ENCODE results near the gene GLTP. TPM values are rescaled to one million over a fixed set of nuclear protein-coding genes. Genes with fewer than 3 reads are reported as not detected.
A peak's percentile ranks its signal among the peaks of the same experiment; 100 is the strongest.
"Not testable (repeated sequence)": the region's sequence is repeated elsewhere in the genome, so short reads cannot be mapped to it uniquely, and the experiment has no call there.

Gene GLTP
- 37.9 and 39.1 TPM in 2 replicates for total RNA-seq (2014; rRNA removed; shearing (Covaris generic))

GRCh38 chr12:109880043-109880931 is at the start of gene GLTP:
GLTP (minus strand) TSS chr12:109880541; CDS start chr12:109880374, 167 bp downstream.
- peak; percentile 57 for DNase-seq (ENCODE audit: low spot score)

DNA sequence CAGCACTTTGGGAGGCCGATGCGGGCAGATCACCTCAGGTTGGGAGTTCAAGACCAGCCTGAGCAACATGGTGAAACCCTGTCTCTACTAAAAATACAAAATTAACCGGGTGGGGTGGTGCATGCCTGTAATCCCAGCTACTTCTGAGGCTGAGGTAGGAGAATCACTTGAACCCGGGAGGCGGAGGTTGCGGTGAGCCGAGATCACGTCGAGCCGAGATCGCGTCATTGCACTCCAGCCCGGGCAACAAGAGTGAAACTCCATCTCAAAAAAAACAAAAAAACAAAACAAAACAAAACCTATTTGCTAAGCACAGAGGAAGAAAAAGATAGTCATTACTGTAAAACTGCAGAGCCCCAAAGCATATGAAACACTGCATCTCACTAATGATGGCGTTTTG is 49.0 kb upstream of the GLTP start:
- not testable (repeated sequence) for DNase-seq (ENCODE audit: low spot score)

- no peak for DNase-seq (ENCODE audit: low spot score)
Measured at GRCh38 chr12:109928058-109928656, 47.8 kb upstream of the GLTP start.

- DNase-seq (ENCODE audit: low spot score): peak; percentile 23
Measured at GRCh38 chr12:109927622-109928021, 47.3 kb upstream of the GLTP start.

- DNase-seq (ENCODE audit: low spot score): no peak
Measured at GRCh38 chr12:109926488-109927210, 46.3 kb upstream of the GLTP start.

GRCh38 chr12:109926016-109926415 is 45.7 kb upstream of the GLTP start:
- no peak for DNase-seq (ENCODE audit: low spot score)

GRCh38 chr12:109925185-109925840 is 45.0 kb upstream of the GLTP start:
- no peak for DNase-seq (ENCODE audit: low spot score)

- DNase-seq (ENCODE audit: low spot score): no peak
Measured at GRCh38 chr12:109923481-109924245, 43.3 kb upstream of the GLTP start.

DNA sequence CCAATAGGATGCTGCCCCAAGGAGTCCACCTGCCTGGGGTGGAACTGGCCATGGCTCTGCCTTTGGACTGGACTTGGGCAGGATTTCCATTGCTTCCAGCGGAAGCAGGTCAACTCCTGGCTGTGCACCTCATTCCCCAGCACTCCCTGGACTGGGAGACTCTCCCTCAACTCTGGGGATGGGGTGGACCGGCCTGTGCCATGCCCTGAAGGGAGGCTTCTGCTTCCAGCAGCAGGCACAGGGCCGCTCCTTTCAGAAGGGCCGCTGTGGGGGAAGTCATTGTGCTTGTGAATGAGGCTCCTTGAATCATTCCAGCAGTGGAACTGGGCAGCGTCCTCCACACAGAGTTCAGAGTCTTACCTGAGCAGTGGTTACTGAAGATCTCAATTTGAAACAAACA is 42.7 kb upstream of the GLTP start:
- DNase-seq (ENCODE audit: low spot score): no peak

DNA sequence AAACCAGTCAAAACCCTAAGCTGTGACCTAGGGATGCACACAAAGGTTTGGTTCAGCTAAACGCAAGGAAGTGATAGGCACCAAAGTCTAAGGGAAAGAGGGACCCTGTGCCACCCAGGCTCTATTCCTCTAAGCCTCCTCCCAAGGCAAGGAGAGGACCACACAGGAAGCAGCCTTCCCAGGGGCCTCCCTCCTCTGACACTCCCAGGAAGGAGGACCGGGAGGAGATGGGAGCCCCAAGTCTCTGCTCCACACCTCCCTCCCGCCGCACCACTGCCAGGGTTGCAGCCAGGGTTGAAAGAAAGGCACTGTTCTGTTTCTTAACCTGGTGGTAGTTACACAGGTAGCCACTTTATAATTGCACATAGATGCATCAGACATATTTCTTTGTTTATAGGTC is 41.6 kb upstream of the GLTP start:
- DNase-seq (ENCODE audit: low spot score): no peak

GRCh38 chr12:109920261-109920780 is 40.0 kb upstream of the GLTP start:
- DNase-seq (ENCODE audit: low spot score): no peak

DNA sequence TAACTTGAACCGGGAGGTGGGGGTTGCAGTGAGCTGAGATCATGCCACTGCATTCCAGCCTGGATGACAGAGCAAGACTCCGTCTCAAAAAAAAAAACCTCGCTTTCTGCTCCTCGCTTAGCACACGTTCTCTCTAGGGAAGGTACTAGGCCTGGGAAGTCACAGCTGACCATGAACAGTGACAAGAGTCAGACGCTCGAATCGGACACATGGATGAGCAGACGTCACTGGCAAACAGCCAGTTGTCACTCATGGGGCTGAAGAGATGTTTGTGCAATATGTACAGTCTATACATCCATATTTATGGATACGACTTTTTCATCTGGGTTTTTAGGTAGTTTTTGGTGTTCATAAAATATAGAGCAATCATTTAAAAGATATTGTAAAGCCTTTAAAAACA is 39.1 kb upstream of the GLTP start:
- DNase-seq (ENCODE audit: low spot score): no peak

- no peak for DNase-seq (ENCODE audit: low spot score)
Measured at GRCh38 chr12:109916045-109916444, 35.7 kb upstream of the GLTP start.

DNA sequence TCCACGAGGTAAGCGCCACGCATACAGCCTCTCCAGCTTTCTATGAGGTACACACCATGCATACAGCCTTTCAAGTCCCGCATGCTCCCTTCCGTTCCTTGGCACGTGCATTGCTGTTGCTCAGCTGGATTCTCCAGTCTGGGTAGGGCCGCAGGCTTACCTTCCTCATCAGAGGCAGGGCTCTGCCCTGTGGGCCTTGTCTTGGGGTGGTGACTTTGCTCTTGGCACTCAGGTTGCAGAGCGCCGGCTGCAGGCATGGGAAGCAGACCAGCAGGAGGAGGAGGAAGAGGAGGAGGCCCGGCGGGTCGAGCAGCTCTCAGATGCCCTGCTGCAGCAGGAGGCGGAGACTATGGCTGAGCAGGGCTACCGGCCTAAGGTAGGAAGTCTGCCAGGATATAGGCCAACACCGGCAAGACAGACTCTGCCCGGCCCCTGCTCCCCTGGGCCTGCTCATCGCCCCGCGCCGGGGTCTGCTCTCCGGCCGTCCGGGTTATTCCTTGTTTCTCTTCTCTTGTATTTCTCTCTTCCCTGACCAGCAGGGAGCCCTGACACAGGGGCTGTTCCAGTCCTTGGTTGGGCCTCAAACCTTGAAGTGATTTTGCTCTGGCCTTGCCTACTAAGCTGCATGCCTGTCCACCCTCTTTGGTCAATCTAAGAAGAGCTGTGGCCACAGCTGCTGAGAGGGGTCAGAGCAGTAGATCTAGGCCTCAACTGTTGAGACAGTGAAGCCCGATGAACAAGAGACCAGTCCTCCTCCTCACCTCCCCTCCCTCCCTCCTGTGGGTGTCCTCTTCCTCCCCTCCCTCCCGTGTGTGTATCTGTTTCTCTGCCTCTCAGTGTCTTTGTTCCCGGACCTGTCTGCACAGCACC is 35.1 kb upstream of the GLTP start:
- DNase-seq (ENCODE audit: low spot score): no peak

DNA sequence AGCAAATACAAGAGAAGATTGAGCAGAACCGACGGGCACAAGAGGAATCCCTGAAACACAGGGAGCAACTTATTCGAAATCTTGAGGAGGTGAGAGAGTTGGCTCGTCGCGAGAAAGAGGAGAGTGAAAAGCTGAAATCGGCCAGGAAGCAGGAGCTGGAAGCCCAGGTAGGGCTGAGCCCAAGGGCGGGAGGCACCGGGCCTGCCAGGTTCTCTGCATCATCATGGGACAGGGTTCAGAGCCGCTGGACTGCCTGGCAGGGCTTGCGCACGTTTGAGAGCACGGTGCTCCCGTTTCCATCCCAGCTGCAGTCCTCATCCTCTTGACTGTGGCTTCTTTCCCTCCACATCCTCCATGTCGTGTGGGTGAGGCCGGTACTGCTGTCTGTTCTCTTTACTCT is 34.1 kb upstream of the GLTP start:
- DNase-seq (ENCODE audit: low spot score): no peak

- DNase-seq (ENCODE audit: low spot score): no peak
Measured at GRCh38 chr12:109912855-109913321, 32.5 kb upstream of the GLTP start.

DNA sequence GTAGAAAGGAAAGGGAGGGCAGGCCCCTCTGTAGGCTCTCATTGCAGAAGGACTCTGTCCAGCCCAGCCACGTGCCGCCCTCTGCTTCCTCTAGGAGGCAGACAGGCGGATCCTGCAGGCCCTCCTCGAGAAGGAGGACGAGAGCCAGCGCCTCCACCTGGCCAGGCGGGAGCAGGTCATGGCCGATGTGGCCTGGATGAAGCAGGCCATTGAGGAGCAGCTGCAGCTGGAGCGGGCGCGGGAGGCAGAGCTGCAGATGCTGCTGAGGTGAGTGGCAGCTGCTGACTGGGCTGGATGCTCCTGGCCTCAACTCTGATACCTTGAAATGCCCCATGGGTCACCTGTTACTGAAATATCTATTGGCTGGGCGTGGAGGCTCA is 30.6 kb upstream of the GLTP start:
- no peak for DNase-seq (ENCODE audit: low spot score)

DNA sequence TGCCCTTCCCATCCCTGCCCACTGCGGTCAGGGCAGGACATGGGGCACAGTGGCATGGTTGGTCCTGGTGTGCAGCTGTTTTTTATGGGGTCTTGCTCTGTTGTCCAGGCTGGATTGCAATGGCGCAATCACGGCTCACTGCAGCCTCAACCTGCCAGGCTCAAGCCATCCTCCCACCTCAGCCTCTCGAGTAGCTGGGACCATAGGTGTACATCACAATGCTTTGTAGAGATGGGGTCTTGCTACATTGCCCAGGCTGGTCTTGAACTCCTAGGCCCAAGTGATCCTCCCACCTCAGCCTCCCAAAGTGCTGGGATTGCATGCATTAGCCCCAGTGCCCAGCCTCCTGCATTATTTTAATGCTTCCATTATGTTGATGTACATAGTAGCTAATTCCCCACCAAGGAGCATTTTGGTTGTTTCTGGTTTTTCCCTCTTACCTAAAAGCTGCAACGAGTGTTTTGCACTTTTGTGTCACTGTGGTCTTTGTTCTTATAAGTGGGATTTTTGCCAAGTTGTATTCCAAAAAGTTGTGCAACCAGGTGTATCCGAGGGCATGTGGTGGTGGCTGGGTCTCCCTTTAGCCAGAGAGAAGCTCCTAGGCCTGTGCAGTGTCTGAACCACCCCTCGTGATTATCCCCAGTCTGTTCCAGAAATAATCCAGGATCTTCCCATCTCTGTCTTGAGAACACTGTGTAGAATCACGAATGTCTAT is 30.1 kb upstream of the GLTP start:
- DNase-seq (ENCODE audit: low spot score): no peak

GRCh38 chr12:109905301-109905700 is 25.0 kb upstream of the GLTP start:
- no peak for DNase-seq (ENCODE audit: low spot score)

Data from A172 (cell line).